ENCODE results near the gene RFC5. TPM values are rescaled to one million over a fixed set of nuclear protein-coding genes. Genes with fewer than 3 reads are reported as not detected.

Gene RFC5
- total RNA-seq, 2 donors from 2014 or later = 9.4 to 36.0 TPM

- Histone ChIP-seq H3K4me1 (peaks cover 27% of the 10 kb centered on the region), H3K27ac (peak overlapping the region; percentile 3), H3K9me3 (no peaks in the 10 kb centered on the region), H3K36me3 (no peaks in the 10 kb centered on the region), H3K4me3 (no peak overlapping the region), H3K27me3 (no peaks in the 10 kb centered on the region), H3K9ac (ENCODE audit: low read depth in 2 of 2, low read length in 2 of 2) (no peak overlapping the region)
- intact Hi-C loops (cut with DNase I) = no loop called here
- TF ChIP-seq CTCF (IDR thresholded peaks at IDR 0.05) = no peak
- DNase-seq = no peak
Observed at GRCh38 chr12:118055865-118056773, 39.6 kb downstream of the RFC5 start.

- intact Hi-C loops (cut with DNase I) = no loop called here
- no peak for DNase-seq
- no peak overlapping the region for H3K4me3 ChIP-seq
- H3K27me3 ChIP-seq = no peaks in the 10 kb centered on the region
- no peaks in the 10 kb centered on the region for H3K36me3 ChIP-seq
- H3K9me3 ChIP-seq = no peaks in the 10 kb centered on the region
- H3K4me1 ChIP-seq = peaks cover 16% of the 10 kb centered on the region
- no peak overlapping the region for H3K27ac ChIP-seq
- no peak overlapping the region for H3K9ac ChIP-seq (ENCODE audit: low read depth in 2 of 2, low read length in 2 of 2)
- TF ChIP-seq CTCF (IDR thresholded peaks at IDR 0.05) = no peak
Observed at GRCh38 chr12:118058227-118058626, 41.7 kb downstream of the RFC5 start.

GRCh38 chr12:118058881-118059280 lies 42.4 kb downstream of the RFC5 start:
- Histone ChIP-seq H3K36me3 (no peaks in the 10 kb centered on the region), H3K9ac (ENCODE audit: low read depth in 2 of 2, low read length in 2 of 2) (no peak overlapping the region), H3K4me1 (peaks cover 10% of the 10 kb centered on the region), H3K27me3 (no peaks in the 10 kb centered on the region), H3K4me3 (no peak overlapping the region), H3K9me3 (no peaks in the 10 kb centered on the region), H3K27ac (peak overlapping the region; percentile 98)
- intact Hi-C loops (cut with DNase I) = no loop called here
- DNase-seq = no peak
- TF ChIP-seq CTCF (IDR thresholded peaks at IDR 0.05) = no peak

- no peak for DNase-seq
Observed at GRCh38 chr12:118059341-118060191, 43.1 kb downstream of the RFC5 start.

More at GRCh38 chr12:118059341-118060191, 43.1 kb downstream of the RFC5 start:
- Histone ChIP-seq H3K4me3 (peak overlapping the region; percentile 72), H3K9me3 (no peaks in the 10 kb centered on the region), H3K27ac (peak overlapping the region; percentile 98), H3K27me3 (no peaks in the 10 kb centered on the region), H3K9ac (ENCODE audit: low read depth in 2 of 2, low read length in 2 of 2) (peak overlapping the region; percentile 95 to 99), H3K36me3 (no peaks in the 10 kb centered on the region), H3K4me1 (peaks cover 13% of the 10 kb centered on the region)
- intact Hi-C loops (cut with DNase I) = loop anchor here (5.0 kb wide), 1 partner anchor 43 kb away; the partner anchor contains the start of gene VSIG10
- no peak for TF ChIP-seq CTCF (IDR thresholded peaks at IDR 0.05)

Measured in colonic mucosa (tissue), 4 donors.